GM18909 (cell line): ENCODE data around the gene FYN.

Experiments used
- ATAC-seq: cut with Tn5 transposase; IDR thresholded peaks from one replicate; pipeline ENCODE4 v1.9.1; 2021; ENCODE audit warnings: mild to moderate bottlenecking; ENCODE audit not compliant: unreplicated experiment, poor library complexity

The FYN gene

GRCh38 chr6:111857674-111858337 is 15.4 kb downstream of the FYN start:
- ATAC-seq, result no peak

DNA sequence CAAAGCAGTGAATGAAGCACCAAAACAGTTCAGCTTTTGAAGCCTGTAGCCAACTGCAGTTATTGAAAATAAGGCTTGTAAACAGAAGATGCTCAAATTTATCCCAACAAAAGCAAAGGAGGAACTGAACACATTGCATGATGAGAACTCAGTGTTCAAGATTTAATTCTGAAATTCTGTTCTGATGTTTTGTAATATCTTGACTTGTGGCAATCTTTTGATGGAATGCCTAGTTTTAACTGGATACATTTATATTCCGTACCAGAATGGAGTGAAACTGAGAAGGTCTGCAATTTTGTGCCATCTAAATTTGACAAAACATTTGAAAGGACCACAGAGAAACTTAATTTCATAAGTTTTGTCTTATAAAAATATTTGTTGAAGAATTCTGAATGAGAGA is 17.5 kb downstream of the FYN start:
- no peak for ATAC-seq

DNA sequence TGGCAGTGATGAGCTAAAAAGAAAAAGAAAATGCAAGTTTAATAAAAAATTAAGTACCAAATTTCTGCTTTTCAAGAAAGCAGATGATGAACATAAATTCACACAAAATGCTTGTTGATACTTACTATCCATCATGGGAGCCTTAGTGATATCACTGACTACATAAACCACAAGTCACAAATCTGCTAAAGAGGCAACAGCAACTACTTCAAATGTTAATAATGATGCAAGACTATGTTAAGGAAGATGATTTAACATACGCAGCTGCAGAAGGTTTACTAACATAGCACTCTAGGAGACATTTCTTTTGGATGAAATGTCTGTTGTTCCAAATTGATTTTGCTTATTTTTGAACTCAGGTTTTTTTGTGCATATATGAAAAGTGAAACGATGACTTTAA is 18.6 kb downstream of the FYN start:
- no peak for ATAC-seq

DNA sequence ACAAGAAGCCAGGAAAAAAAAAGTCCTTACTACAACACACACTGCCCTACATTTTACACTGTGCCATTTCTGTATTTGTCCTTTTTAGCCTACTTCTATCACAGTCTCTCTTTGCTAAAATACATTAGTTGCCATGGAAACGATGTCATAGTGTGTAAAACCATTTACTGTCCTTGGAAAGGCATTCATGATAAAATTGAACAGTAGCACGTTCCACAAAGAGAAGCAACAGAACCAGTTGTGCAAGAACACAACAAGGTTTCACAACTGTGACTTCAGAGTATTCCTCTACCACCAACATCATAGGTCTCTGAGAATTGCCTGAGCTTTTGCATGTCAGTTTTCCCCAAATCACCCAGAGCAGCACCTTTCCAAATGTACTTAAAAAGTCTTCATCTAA is 20.5 kb downstream of the FYN start:
- ATAC-seq, result no peak

- ATAC-seq, result peak; percentile 53
Measured at GRCh38 chr6:111850295-111850937, 22.8 kb downstream of the FYN start.

- no peak for ATAC-seq
Measured at GRCh38 chr6:111849298-111849697, 24.0 kb downstream of the FYN start.

DNA sequence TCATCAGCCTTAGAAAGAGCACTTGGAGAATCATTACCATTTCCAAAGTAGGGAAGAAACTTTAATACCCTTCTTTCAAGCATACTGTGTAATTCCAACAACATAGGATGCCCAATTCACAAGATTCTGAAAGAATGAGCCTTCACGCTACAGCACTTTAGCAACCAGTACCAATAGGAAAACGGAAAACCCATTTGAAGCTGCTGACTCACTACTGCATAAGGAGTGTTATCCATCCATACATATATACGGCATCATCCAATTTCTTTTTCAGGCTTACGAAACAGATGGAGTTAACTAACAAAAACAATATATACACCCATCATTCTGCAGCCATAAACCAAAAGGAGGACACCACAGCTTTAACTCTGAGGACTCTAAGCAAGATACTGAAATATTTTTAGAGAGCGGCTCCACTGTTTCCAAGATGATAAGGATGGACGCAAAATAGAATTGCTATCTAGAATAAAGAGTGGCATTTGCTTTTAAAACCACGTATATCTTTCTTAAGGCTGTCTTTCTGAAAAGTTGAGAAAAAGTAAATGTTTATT is 24.9 kb downstream of the FYN start:
- no peak for ATAC-seq

- no peak for ATAC-seq
Measured at GRCh38 chr6:111846492-111847409, 26.5 kb downstream of the FYN start.

DNA sequence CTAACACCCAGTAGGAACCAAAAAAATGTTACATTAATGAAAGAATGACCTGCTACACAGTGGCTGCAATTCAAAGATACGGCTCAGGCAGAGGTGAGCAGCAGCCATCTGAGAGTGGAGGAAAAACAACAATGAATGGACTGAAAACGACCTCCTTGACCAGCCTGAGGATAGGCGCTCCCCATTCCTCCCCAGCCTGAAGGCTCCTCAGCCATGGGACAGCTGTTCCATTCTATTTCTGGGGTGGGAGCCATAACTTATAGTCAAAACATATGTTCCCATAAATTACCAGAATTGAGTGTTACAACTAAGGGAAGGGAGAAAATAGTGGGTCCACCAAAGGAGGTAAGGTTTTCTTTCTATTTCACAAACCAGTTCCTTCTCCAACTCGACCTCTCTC is 27.2 kb downstream of the FYN start:
- no peak for ATAC-seq

- ATAC-seq, result peak; percentile 64
Measured at GRCh38 chr6:111845441-111845871, 27.8 kb downstream of the FYN start.

GRCh38 chr6:111844921-111845320 is 28.3 kb downstream of the FYN start:
- ATAC-seq, result peak; percentile 10

DNA sequence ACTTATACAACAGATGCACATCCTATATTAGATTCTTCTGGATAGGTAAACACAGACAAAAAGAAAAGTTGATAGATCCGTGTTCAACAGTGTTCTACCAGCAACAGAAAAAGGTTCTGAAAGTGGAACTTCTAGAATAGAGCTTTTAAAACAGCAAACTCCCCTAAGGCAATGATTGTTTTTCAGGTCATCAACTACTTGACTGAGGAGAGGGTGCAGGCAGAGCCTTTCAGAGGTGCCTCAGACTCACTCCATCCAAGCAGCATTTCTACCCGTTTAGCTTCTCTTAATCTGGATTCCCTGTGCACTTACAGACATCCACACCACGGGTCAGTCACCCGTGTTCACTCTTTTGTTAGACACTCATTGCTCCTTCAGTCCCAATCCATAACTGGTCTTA is 28.9 kb downstream of the FYN start:
- peak; percentile 51 for ATAC-seq

GRCh38 chr6:111843347-111844147 is 29.7 kb downstream of the FYN start:
- no peak for ATAC-seq

DNA sequence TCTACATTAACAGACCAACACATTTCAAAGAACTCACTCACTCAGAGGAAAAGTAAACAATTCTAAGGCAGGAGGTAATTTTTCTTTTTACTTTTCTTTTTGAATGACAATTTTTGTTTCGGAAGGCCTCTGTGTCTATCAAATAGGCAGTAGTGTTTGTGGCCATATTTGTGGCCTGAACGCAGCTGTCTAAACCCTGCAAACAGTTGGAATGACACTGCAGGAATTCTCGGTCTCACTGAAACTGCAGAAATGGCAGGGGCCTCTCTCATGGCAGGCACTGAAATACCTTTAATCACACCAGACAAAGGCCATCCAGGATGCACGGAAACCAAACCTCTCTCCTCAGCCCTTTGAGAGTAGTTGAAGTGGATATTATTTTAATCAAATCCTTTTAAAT is 30.4 kb downstream of the FYN start:
- ATAC-seq, result no peak

GRCh38 chr6:111842271-111842822 is 30.9 kb downstream of the FYN start:
- ATAC-seq, result no peak

DNA sequence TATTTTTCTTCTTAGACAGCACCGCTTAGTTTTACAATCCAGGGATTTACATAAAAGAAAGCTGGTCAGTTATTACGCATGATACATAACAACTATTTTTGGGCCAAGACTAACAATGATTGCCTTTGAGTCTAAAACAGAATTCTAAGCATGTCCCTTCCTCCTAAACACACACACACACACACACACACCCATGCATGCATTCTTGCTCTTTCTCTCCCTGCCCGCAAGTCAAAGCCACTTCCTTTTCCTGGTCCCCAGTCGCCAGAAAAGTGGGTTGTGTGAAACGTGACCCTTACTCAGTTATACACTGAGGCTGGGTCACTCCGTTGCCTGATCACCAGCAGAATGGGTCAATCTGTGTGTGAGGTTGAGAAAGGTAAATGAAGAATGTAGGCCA is 31.4 kb downstream of the FYN start:
- no peak for ATAC-seq

DNA sequence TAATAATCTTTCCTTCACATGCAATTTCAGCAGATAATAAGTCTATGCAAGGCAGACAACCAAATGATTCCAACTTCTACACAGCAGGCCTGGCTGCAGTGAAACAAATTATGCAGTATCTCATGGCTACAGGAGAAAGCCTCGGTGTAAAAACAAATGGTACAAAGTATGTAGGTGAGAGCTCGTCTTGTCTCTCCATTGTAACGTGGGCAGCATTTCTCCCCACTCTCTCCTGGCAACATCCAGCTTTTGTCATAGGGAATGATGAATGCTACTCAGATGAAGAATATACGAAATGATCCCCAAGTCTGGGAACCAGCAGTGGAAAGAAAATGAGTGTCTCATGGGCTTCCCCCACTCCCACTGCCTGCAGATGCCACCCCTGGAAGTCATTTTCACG is 32.4 kb downstream of the FYN start:
- no peak for ATAC-seq

- no peak for ATAC-seq
Measured at GRCh38 chr6:111838749-111839484, 34.3 kb downstream of the FYN start.
